Measurements from ENCODE around the gene CDRT15.
"Not testable (repeated sequence)": the region's sequence is repeated elsewhere in the genome, so short reads cannot be mapped to it uniquely, and the experiment has no call there.

CDRT15 gene

GRCh38 chr17:14236762-14237161 lies at the start of gene CDRT15:
TSS of gene CDRT15 (minus strand) at chr17:14236862. CDS start at chr17:14236833, 29 bp downstream.
- not testable (repeated sequence) for TF ChIP-seq GATA2, GATA3 (IDR thresholded peaks at IDR 0.05; ENCODE audit: low read depth, low read length)

DNA sequence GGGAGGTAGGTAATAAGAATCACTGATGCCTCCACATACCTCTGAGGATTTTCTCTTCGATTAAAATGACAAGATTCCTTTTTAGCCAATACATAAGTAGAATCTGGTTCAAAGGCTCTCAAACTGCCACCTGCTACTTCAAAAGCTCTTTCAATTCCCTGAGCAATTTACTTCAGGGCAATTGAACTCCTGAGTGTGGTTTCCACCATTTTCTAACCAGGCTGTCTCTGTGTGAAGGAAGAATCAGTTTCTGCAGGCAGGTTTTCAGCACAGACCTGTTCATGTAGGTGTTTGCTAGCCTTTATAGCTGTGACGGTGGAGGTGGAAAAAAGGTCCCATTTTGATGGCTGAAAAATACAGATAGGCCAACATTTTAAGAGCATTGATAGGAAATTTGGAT lies 46.1 kb upstream of the CDRT15 start:
- no peak for TF ChIP-seq GATA2 (IDR thresholded peaks at IDR 0.05; ENCODE audit: low read depth, low read length)
- TF ChIP-seq GATA3 (IDR thresholded peaks at IDR 0.05; ENCODE audit: low read depth, low read length) = no peak

DNA sequence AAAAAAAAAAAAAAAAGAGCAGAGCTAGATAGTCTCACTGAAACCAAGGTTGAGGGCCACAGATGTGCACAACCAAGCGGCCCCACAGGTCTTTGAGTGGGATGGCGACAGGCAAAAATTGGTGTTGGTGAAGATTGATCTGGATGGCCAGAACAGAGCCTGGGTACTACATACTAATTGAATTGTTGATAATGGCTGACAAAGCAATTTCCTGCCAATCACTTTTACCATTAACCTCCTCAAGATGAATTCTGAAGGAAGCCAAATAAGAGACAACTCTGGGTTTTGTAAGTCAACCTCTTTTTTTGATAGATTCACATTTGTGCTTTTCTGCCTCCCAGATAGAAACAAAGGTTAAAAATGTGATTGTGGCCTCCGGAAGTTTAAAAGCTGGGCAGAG lies 44.9 kb upstream of the CDRT15 start:
- TF ChIP-seq GATA3 (IDR thresholded peaks at IDR 0.05; ENCODE audit: low read depth, low read length) (no peak), GATA2 (IDR thresholded peaks at IDR 0.05; ENCODE audit: low read depth, low read length) (no peak)

- TF ChIP-seq GATA3 (IDR thresholded peaks at IDR 0.05; ENCODE audit: low read depth, low read length) = no peak
- no peak for TF ChIP-seq GATA2 (IDR thresholded peaks at IDR 0.05; ENCODE audit: low read depth, low read length)
These were observed 40.0 kb upstream of the CDRT15 start for GRCh38 chr17:14276535-14277250.

- TF ChIP-seq GATA2 (IDR thresholded peaks at IDR 0.05; ENCODE audit: low read depth, low read length) = no peak
These were observed 33.8 kb upstream of the CDRT15 start for GRCh38 chr17:14270508-14270907.

GRCh38 chr17:14269473-14269872 lies 32.8 kb upstream of the CDRT15 start:
- TF ChIP-seq GATA3 (IDR thresholded peaks at IDR 0.05; ENCODE audit: low read depth, low read length) = no peak
- TF ChIP-seq GATA2 (IDR thresholded peaks at IDR 0.05; ENCODE audit: low read depth, low read length) = no peak

- no peak for TF ChIP-seq GATA3 (IDR thresholded peaks at IDR 0.05; ENCODE audit: low read depth, low read length)
- no peak for TF ChIP-seq GATA2 (IDR thresholded peaks at IDR 0.05; ENCODE audit: low read depth, low read length)
These were observed 31.6 kb upstream of the CDRT15 start for GRCh38 chr17:14268264-14268663.

- TF ChIP-seq GATA2 (IDR thresholded peaks at IDR 0.05; ENCODE audit: low read depth, low read length) (no peak), GATA3 (IDR thresholded peaks at IDR 0.05; ENCODE audit: low read depth, low read length) (no peak)
These were observed 24.7 kb upstream of the CDRT15 start for GRCh38 chr17:14261406-14261805.

- TF ChIP-seq GATA2 (IDR thresholded peaks at IDR 0.05; ENCODE audit: low read depth, low read length) = no peak
These were observed 9.0 kb upstream of the CDRT15 start for GRCh38 chr17:14245629-14246028.

DNA sequence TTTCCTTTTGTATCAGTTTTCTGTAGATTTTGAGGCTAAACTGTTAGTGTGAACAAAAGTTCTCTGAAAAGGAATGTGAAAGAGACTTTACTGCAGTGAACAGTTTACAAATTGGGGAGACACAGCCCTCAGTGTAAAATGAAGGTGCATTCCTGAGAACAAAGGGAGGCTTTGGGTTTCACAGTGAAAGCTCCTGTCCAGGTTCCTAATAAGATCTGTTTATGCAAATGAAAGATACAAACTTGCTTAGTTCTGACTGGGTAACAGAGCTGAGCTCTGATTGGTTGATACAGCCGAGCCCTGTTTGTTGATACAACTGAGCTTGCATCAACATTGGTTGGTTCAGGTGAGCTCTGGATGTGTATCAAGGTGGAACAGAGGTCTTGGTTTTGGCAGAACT lies 8.3 kb upstream of the CDRT15 start:
- TF ChIP-seq GATA3 (IDR thresholded peaks at IDR 0.05; ENCODE audit: low read depth, low read length) (no peak), GATA2 (IDR thresholded peaks at IDR 0.05; ENCODE audit: low read depth, low read length) (no peak)

DNA sequence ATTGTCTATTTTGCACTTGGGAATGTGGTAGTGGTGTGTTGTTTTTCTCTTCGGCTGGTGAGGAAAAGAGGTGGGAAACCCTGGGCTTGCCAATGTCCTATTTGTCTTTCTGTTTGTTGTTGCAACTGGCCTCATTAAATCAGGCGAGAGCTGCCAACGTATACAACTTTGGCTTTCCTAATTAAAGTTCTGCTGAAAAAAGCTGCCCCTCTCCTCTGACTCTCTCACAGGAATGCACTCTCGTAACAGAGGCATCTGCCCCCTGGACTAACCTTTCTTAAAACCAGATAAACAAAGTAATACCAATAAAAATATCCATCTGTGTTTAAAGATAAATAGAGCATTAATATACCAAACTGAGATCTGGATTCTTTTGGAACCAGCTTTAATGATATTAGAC lies 7.8 kb downstream of the CDRT15 start:
- no peak for TF ChIP-seq GATA2 (IDR thresholded peaks at IDR 0.05; ENCODE audit: low read depth, low read length)
- TF ChIP-seq GATA3 (IDR thresholded peaks at IDR 0.05; ENCODE audit: low read depth, low read length) = no peak

- no peak for TF ChIP-seq GATA2 (IDR thresholded peaks at IDR 0.05; ENCODE audit: low read depth, low read length)
These were observed 9.6 kb downstream of the CDRT15 start for GRCh38 chr17:14227052-14227451.

- no peak for TF ChIP-seq GATA3 (IDR thresholded peaks at IDR 0.05; ENCODE audit: low read depth, low read length)
- TF ChIP-seq GATA2 (IDR thresholded peaks at IDR 0.05; ENCODE audit: low read depth, low read length) = no peak
These were observed 11.2 kb downstream of the CDRT15 start for GRCh38 chr17:14225254-14225980.

- TF ChIP-seq GATA3 (IDR thresholded peaks at IDR 0.05; ENCODE audit: low read depth, low read length) (no peak), GATA2 (IDR thresholded peaks at IDR 0.05; ENCODE audit: low read depth, low read length) (no peak)
These were observed 14.1 kb downstream of the CDRT15 start for GRCh38 chr17:14222611-14223010.

DNA sequence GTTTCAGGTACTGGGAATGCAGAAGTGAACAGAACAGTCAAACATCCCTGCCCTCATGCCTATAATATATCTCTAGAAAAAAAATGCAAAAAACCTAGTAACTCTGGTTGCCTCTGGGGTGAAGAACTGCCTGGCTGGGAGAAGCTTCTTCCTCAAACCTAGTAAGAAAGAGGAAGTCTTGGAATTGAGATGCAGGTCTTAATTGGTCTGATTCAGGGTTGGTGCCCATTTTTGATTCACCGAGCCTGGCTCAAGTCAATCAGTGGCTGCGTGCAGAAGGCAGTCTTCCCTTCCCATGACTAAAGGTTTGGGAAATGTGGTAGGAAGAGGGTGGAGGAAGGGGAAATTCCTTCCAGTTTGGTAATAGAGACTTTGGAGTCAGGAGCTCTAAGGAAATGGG lies 22.4 kb downstream of the CDRT15 start:
- TF ChIP-seq GATA3 (IDR thresholded peaks at IDR 0.05; ENCODE audit: low read depth, low read length) = no peak
- no peak for TF ChIP-seq GATA2 (IDR thresholded peaks at IDR 0.05; ENCODE audit: low read depth, low read length)
